ENCODE measurements around the gene NINJ2.
"Not testable (repeated sequence)": the region's sequence is repeated elsewhere in the genome, so short reads cannot be mapped to it uniquely, and the experiment has no call there.

GRCh38 chr12:708084-708483, 44.8 kb upstream of the NINJ2 start:
- TF ChIP-seq CTCF, POLR2A (IDR thresholded peaks at IDR 0.05): not testable (repeated sequence)

All from esophagus squamous epithelium (tissue), 4 donors.